ENCODE data around the gene ITGB1BP1.

ITGB1BP1 gene

GRCh38 chr2:9375857-9376428, 47.4 kb downstream of the ITGB1BP1 start:
- no peak for DNase-seq

GRCh38 chr2:9374071-9374730, 49.1 kb downstream of the ITGB1BP1 start:
- DNase-seq, result no peak

- DNase-seq, result no peak
Observed at GRCh38 chr2:9373476-9373875, 49.9 kb downstream of the ITGB1BP1 start.

- DNase-seq, result no peak
Observed at GRCh38 chr2:9373047-9373446, 50.3 kb downstream of the ITGB1BP1 start.

GRCh38 chr2:9370746-9371145, 52.6 kb downstream of the ITGB1BP1 start:
- no peak for DNase-seq

GRCh38 chr2:9366026-9366425, 57.3 kb downstream of the ITGB1BP1 start:
- DNase-seq, result no peak

GRCh38 chr2:9365498-9366019, 57.8 kb downstream of the ITGB1BP1 start:
- DNase-seq, result no peak

- no peak for DNase-seq
Observed at GRCh38 chr2:9364791-9365497, 58.4 kb downstream of the ITGB1BP1 start.

- DNase-seq, result no peak
Observed at GRCh38 chr2:9364373-9364772, 59.0 kb downstream of the ITGB1BP1 start.

DNA sequence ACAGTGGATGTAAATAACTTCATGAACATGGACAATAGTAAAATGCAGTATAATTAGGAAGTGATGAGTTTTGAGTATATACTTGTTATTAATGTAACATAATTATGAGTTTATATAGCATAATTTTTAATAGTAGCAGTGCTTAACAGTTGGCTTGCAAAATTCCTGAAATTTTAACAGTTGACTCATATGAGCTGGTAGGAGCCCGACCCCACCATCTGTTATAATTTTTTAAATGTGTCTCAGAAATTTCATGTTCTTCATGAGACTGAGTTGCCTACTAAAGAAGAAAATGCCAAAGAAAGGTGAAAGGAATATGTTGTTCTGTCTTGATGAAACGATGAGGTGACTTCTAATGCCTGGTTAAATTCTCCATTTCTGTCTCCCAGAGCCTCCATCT, 62.6 kb downstream of the ITGB1BP1 start:
- DNase-seq, result no peak

GRCh38 chr2:9360110-9360509, 63.2 kb downstream of the ITGB1BP1 start:
- DNase-seq, result no peak

DNA sequence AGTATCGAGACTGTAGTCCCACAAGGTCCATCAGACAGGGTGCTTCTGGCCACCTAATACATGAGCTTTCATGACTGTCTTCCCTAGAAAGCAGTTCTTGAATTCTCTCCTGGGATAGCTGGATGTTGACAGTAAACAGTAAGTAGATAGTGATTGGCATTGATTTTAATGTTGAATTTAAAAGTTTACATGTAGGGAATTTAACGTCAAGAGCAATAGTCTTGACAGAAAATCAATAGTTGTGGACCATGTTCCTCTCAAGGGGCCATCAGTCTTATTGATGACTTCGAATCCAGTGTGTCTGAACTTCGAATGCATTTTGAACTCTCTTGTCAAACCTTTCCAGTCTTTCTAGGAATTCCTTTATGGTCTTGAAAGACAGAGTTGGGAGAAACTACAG, 63.9 kb downstream of the ITGB1BP1 start:
- DNase-seq, result no peak

- no peak for DNase-seq
Observed at GRCh38 chr2:9358846-9359245, 64.5 kb downstream of the ITGB1BP1 start.

DNA sequence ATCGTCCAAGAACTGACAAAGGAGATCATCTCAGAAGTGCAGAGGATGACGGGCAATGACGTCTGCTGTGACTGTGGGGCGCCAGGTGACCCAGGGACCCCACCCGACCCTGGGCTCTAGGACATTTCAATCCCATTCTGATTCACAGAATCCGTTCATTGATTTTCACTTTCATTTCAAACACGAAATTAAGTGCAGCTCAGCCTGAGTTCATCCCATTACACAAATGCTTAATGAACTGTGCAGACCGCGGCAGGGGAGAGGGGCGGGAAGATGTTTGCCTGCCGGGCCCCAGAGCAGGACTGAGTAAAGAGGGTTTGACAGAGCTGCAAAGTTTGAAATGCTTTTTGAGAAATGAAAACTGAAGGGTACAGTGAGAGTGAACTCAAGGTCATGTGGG, 67.1 kb downstream of the ITGB1BP1 start:
- no peak for DNase-seq

GRCh38 chr2:9355716-9356115, 67.6 kb downstream of the ITGB1BP1 start:
- no peak for DNase-seq

GRCh38 chr2:9355270-9355669, 68.1 kb downstream of the ITGB1BP1 start:
- DNase-seq, result no peak

- DNase-seq, result no peak
Observed at GRCh38 chr2:9354318-9354717, 69.0 kb downstream of the ITGB1BP1 start.

All from activated CD8-positive, alpha-beta memory T cell treated with anti-CD3 and anti-CD28 coated beads, Interleukin-2, amount 50 U/mL, for 4 hours (primary cell).